B cell (primary cell): ENCODE measurements around the gene MMUT. TPM values are rescaled to one million over a fixed set of nuclear protein-coding genes. Genes with fewer than 3 reads are reported as not detected.

Experiments
- ATAC-seq: fragments of 200-7000 bp; cut with Tn5 transposase; one replicate; pipeline ENCODE4 v1.10.0; 2021; ENCODE audit warnings: low read depth, mild to moderate bottlenecking, moderate number of reproducible peaks, moderate library complexity
- CTCF ChIA-PET: fragments of 350-600 bp; sonication (Branson Sonifier 250); formaldehyde crosslinking; loops from one replicate; lab custom pipeline; 2021; ENCODE audit warnings: antibody characterized with exemption, inconsistent platforms; lab: Charles Lee
- POLR2A ChIA-PET: fragments of 350-600 bp; sonication (Branson Sonifier 250); formaldehyde crosslinking; loops from one replicate; lab custom pipeline; 2021; ENCODE audit warnings: antibody characterized with exemption; lab: Charles Lee
- DNase-seq: peaks from one replicate; pipeline ENCODE4 v3.0.0; 2013
- H2AFZ ChIP-seq: 2 replicates; pipeline ENCODE4 v1.6.1; 2012; ENCODE audit warnings: mild to moderate bottlenecking, low read depth, low read length; ENCODE audit not compliant: insufficient read depth, poor library complexity, severe bottlenecking
- H3K27ac ChIP-seq, 2 donors: 1 replicate in 1 of 2; 2 replicates in 1 of 2; pipeline ENCODE4 v1.5.1; 2012 to 2013; ENCODE audit warnings: low read length in 2 of 2, mild to moderate bottlenecking in 2 of 2, moderate library complexity in 1 of 2
- H3K27me3 ChIP-seq, 4 experiments: fragments of 200-600 bp in 1 of 4; sonication (generic) in 1 of 4; replicated peaks in 1 of 4; 1 replicate in 2 of 4; 2 replicates in 2 of 4; pipeline versions ENCODE4 v1.6.1 to v1.7.0; 2013 to 2016; ENCODE audit warnings: low read length in 3 of 4, mild to moderate bottlenecking in 2 of 4, mixed read lengths in 1 of 4, moderate library complexity in 1 of 4; ENCODE audit not compliant: insufficient read depth in 4 of 4, control insufficient read depth in 3 of 4; ENCODE audit errors: control extremely low read depth in 1 of 4
- H3K36me3 ChIP-seq, 2 experiments: replicated peaks in 1 of 2; 1 replicate in 1 of 2; 2 replicates in 1 of 2; pipeline versions ENCODE4 v1.6.1 to v1.7.1; 2013; ENCODE audit warnings: low read length in 1 of 2; ENCODE audit not compliant: insufficient read depth in 2 of 2, control insufficient read depth in 1 of 2; ENCODE audit errors: control extremely low read depth in 1 of 2, extremely low read depth in 1 of 2
- H3K4me1 ChIP-seq, 2 donors: fragments of 200-600 bp in 1 of 2; sonication (generic) in 1 of 2; 1 replicate in 1 of 2; 2 replicates in 1 of 2; pipeline versions ENCODE4 v1.5.1 to v1.6.1; 2013 to 2017; ENCODE audit warnings: low read length in 2 of 2; ENCODE audit not compliant: control insufficient read depth in 2 of 2, insufficient read depth in 2 of 2
- H3K4me2 ChIP-seq: replicated peaks from 2 replicates; pipeline ENCODE3; 2012; ENCODE audit warnings: mild to moderate bottlenecking, low read depth, low read length; ENCODE audit not compliant: poor library complexity, severe bottlenecking
- H3K4me3 ChIP-seq, 5 experiments: fragments of 200-600 bp in 1 of 5; sonication (generic) in 1 of 5; 1 replicate in 3 of 5; 2 replicates in 2 of 5; pipeline versions ENCODE4 v1.5.1 to v1.7.0; 2011 to 2016; ENCODE audit warnings: low read length in 4 of 5, mild to moderate bottlenecking in 4 of 5, low read depth in 2 of 5, control low read depth in 1 of 5, moderate library complexity in 1 of 5; ENCODE audit not compliant: insufficient read depth in 1 of 5; ENCODE audit errors: control extremely low read depth in 1 of 5, extremely low read depth in 1 of 5
- H3K79me2 ChIP-seq: fragments of 200-600 bp; sonication (generic); one replicate; pipeline ENCODE4 v1.6.0; 2016; ENCODE audit warnings: low read length; ENCODE audit not compliant: control insufficient read depth, insufficient read depth
- H3K9ac ChIP-seq: fragments of 200-600 bp; sonication (generic); 2 replicates; pipeline ENCODE4 v1.6.1; 2017; ENCODE audit warnings: mild to moderate bottlenecking, low read length, moderate library complexity
- H3K9me3 ChIP-seq, 3 donors: one replicate each; pipeline versions ENCODE4 v1.6.1 to v1.7.1; 2013; ENCODE audit warnings: low read length in 2 of 3; ENCODE audit not compliant: control insufficient read depth in 2 of 3, insufficient read depth in 1 of 3; ENCODE audit errors: control extremely low read depth in 1 of 3
- H4K20me1 ChIP-seq: 2 replicates; pipeline ENCODE4 v1.6.0; 2012; ENCODE audit warnings: mild to moderate bottlenecking, low read length; ENCODE audit not compliant: insufficient read depth, control insufficient read depth, poor library complexity, severe bottlenecking
- H3K27ac Mint-ChIP-seq: one replicate; pipeline ENCODE4 v1.8.0; 2021; ENCODE audit warnings: mixed read lengths
- H3K27me3 Mint-ChIP-seq: one replicate; pipeline ENCODE4 v1.8.0; 2021; ENCODE audit warnings: mixed read lengths
- H3K4me1 Mint-ChIP-seq: one replicate; pipeline ENCODE4 v1.8.0; 2021; ENCODE audit warnings: mixed read lengths
- H3K4me3 Mint-ChIP-seq: one replicate; pipeline ENCODE4 v1.8.0; 2021; ENCODE audit warnings: mixed read lengths
- H3K9me3 Mint-ChIP-seq: one replicate; pipeline ENCODE4 v1.8.0; 2022; ENCODE audit warnings: mixed read lengths; ENCODE audit not compliant: insufficient read depth
- CTCF ChIP-seq: fragments of 200-600 bp; IDR thresholded peaks from one replicate; pipeline ENCODE4 v1.8.0; 2022; ENCODE audit warnings: antibody characterized with exemption, mild to moderate bottlenecking
- EZH2 ChIP-seq: IDR thresholded peaks from 2 replicates; pipeline ENCODE4 v1.6.1; 2012; ENCODE audit warnings: borderline replicate concordance, low read depth, mild to moderate bottlenecking, moderate library complexity, low read length; ENCODE audit not compliant: insufficient read depth, poor library complexity, severe bottlenecking
- WGBS: methylation state at CpG from one replicate; pipeline ENCODE4 v1.1.5; 2013; ENCODE audit warnings: missing lambda C conversion rate; ENCODE audit not compliant: insufficient coverage; 5-methylcytosine and 5-hydroxymethylcytosine counted together
- intact Hi-C: fragments of 100-400 bp; cut with micrococcal nuclease; formaldehyde crosslinking; loops from one replicate; pipeline ENCODE4 v1.10.0; 2022
- polyA plus RNA-seq: library from polyadenylated mRNA; depleted of rRNA; stranded (reverse); fragments of >200 nt; gene quantifications from 2 replicates; pipeline ENCODE4 v1.2.3, GENCODE V29; 2012
- total RNA-seq, 2 donors: library from RNA; stranded (reverse); fragments of 120-200 nt in 1 of 2; gene quantifications; 1 replicate in 1 of 2; 2 replicates in 1 of 2; pipeline versions ENCODE4 v1.2.3 to v1.2.4, GENCODE V29; 2013 to 2022

The MMUT gene
- total and polyA plus RNA-seq, 2 donors (not counting 1 experiment from before 2014, with no cell fraction given): 3.9 to 10.6 TPM

DNA sequence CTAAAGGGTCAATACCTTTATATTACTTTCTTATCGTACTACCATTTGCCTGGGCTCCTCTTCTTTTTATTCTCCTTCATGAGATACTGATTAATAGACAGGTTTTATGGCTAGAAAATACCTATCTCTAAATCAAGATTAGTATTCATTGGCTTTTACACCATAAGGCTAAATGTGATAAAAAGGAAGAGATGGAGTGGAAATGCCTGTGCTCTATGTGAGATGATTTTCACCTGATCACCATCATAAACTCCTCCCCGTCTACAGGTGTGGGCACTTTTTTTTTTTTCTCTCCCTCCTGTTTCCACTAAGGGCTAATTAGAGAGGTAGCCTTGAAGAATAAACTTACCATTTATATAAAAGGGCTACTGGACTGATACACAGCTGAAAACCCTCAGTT, 36.6 kb upstream of the MMUT start, which contains the start of gene GLYATL3:
Gene GLYATL3, plus strand, starts transcription at position 301 of the 400 bp plus-strand sequence. CDS start 12,068 bp downstream, outside the sequence.
- Histone ChIP-seq H4K20me1 (no peaks in the 10 kb centered on the region), H3K4me2 (no peak within 1 kb of the TSS), H2AFZ (no peak within 1 kb of the TSS), H3K27me3 (peaks cover 0 to 2% (median 0%) of the 10 kb centered on the region in 4 experiments), H3K36me3 (no peaks in the 10 kb centered on the region), H3K27ac (no peak within 1 kb of the TSS), H3K9ac (no peak within 1 kb of the TSS), H3K4me1 (no peaks in the 10 kb centered on the region), H3K9me3 (no peaks in the 10 kb centered on the region), H3K79me2 (no peaks in the 10 kb centered on the region), H3K4me3 (no peak within 1 kb of the TSS)
- TF ChIP-seq EZH2 (no peak), CTCF (no peak)
- H3K27me3 Mint-ChIP-seq: no peaks in the 10 kb centered on the region
- POLR2A ChIA-PET: no interaction called here
- no peaks in the 10 kb centered on the region for H3K9me3 Mint-ChIP-seq
- no peak within 1 kb of the TSS for H3K4me3 Mint-ChIP-seq
- ATAC-seq: no peak
- no peak within 1 kb of the TSS for H3K27ac Mint-ChIP-seq
- no peak for DNase-seq
- no peaks in the 10 kb centered on the region for H3K4me1 Mint-ChIP-seq
- WGBS: no CpG with 5 or more reads among the region's 2 CpGs
- intact Hi-C loops: no loop called here
- CTCF ChIA-PET: no interaction called here

DNA sequence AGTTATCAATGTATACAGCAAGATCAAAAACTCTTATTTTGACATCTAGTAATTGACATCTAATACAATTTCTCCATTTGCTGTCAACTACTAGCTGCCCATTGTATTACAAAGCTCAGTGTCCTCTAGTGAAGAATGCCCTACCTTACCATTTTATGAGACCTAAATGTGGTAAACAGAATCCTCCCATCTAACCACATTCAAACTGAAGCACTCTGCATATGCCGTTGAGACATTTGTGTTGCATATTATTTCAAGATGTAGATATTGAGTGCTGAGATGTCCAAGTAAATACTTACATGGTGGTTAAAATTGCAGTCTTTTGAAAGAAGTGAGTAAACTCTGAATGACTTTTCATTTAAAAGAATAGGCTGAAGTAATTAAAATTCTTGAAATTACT, 36.1 kb upstream of the MMUT start:
- no peak for ATAC-seq
- Histone ChIP-seq H3K9ac (no peak overlapping the region), H3K9me3 (no peaks in the 10 kb centered on the region), H2AFZ (no peak overlapping the region), H3K4me2 (no peak overlapping the region), H3K27me3 (peaks cover 0 to 2% (median 0%) of the 10 kb centered on the region in 4 experiments), H3K36me3 (no peaks in the 10 kb centered on the region), H4K20me1 (no peaks in the 10 kb centered on the region), H3K79me2 (no peaks in the 10 kb centered on the region), H3K4me3 (no peak overlapping the region), H3K27ac (no peak overlapping the region), H3K4me1 (no peaks in the 10 kb centered on the region)
- no peak for TF ChIP-seq EZH2
- TF ChIP-seq CTCF: no peak
- no peaks in the 10 kb centered on the region for H3K27me3 Mint-ChIP-seq
- H3K4me3 Mint-ChIP-seq: no peak overlapping the region
- H3K27ac Mint-ChIP-seq: no peak overlapping the region
- ChIA-PET POLR2A (no interaction called here), CTCF (no interaction called here)
- H3K9me3 Mint-ChIP-seq: no peaks in the 10 kb centered on the region
- intact Hi-C loops: no loop called here
- no CpG with 5 or more reads among the region's 1 CpG for WGBS
- DNase-seq: no peak
- H3K4me1 Mint-ChIP-seq: no peaks in the 10 kb centered on the region
